Hindlimb muscle (tissue), 1 donor: ENCODE results near the gene AGPS. TPM values are rescaled to one million over a fixed set of nuclear protein-coding genes. Genes with fewer than 3 reads are reported as not detected.
"Not testable (repeated sequence)": the region's sequence is repeated elsewhere in the genome, so short reads cannot be mapped to it uniquely, and the experiment has no call there.

Experiments used
- DNase-seq: peaks from one replicate; pipeline ENCODE4 v3.0.0-alpha.2; 2013
- polyA plus RNA-seq: library from polyadenylated mRNA; unstranded; fragments of 120-200 nt; gene quantifications from one replicate; pipeline ENCODE4 v1.2.1, GENCODE V29; 2013; ENCODE audit not compliant: insufficient read length

The AGPS gene
- polyA plus RNA-seq, 1 donor, result 27.5 TPM

DNA sequence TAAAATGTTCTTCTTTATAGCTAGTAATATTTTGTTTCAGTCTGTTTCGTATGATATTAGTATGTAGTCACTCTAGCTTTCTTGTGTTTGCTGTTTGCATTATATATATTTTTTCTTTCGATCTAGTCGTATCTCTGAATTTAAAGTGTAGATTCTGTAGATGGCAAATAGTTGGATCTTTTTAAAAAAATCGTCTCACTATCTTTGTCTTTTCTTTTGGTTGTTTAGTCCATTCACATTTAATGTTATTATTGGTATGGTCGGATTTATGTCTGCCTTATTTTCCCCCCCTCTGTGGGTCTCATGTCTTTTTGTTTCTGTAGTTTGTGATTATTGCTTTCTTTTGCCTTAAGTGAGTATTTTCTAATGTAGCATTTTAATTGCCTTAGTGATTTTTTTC, 84.3 kb downstream of the AGPS start:
- no peak for DNase-seq

DNA sequence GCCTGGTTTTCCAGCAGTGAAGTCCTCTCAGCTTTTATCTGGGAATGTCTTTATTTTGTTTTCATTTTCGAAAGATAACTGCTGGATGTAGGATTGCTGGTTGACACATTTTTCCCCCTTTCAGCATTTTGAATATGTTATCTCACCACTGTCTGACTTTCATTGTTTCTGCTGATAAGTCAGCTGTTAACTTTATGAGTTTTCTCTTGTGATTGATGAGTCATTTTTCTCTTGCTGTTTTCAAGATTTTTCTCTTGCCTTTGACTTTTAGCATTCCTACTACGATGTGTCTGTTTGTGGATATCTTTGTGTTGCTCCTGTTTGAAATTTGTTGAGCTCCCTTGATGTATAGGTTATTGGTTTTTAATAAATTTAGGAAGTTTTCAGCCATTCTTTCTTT, 85.5 kb downstream of the AGPS start:
- DNase-seq, result no peak

DNA sequence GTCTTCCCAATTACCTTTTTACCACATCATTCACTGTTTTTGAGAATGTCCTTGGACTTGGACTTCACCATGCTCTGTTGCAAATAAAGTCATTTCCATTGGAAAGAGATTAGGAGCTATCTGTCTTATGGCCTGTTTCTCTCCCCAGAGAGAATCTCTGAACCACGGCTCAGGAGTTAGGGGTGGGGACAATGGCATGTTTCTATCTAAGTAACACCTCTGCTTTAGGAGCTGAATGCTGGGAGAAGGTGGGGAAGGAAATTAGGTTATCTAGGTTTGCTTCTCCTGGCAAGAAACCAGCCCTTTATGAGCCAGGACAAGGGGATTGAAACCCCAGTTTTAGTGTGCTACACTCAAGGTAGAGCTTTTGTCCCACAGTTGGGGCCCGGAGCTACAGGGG, 86.3 kb downstream of the AGPS start:
- DNase-seq, result no peak

DNA sequence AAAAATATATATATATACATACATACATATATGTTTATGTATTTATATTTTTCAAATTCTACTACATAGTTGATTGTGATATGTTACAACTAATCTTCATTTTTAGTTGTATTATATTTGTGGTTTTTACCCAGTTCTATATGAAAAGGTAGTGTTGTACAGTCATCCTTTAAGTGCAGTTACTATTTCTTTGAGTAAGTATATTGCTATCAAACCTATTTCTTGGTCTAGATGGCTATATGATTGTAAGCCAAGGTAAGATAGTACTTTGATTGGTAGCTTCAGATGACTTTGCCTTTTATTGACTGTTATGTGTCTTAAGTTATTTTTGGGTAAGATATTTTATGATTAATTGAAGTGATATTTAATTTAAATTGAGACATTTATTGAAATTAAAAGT, 89.6 kb downstream of the AGPS start:
- no peak for DNase-seq

DNA sequence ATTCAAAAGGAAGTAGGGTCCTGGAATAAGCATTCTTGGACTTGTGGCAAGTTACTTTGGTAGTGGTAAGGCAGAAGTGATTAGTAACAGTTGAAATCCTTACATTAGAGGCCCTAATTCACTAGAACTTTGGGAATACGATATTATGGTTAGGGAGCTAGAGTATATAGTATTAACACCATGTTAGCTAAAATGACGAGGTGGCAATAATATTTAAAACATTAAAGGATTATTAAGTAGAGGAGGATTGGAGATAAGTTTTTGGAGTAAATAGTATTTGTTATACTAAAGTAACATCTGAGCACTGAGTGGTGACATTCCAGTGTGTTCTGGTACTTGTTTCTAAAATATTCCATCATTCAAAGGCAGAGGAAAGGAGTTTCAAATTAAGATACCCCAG, 91.0 kb downstream of the AGPS start:
- DNase-seq, result no peak

DNA sequence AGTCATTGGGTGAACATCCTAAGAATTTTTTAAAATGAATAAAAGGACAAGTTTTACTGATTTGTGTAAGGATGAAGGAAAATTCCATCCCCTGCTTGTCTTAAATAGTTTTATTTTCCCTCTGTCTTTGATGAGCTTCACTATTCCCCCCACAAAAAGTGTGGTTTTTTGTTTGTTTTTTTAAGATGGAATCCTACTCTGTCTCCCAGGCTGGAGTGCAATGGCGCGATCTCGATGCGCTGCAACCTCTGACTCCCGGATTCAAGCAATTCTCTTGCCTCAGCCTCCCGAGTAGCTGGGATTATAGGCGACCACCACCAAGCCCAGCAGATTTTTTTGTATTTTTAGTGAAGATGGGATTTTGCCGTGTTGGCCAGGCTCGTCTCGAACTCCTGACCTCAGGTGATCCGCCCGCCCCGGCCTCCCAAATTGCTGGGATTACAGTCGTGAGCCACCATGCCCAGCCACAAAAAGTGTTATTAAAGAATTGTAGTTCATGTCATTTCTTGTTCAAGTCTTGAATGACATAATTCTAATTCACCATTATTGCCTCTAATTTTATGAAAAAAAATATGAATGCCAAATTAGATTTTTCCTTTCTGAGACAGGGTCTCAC, 91.7 kb downstream of the AGPS start:
- no peak for DNase-seq

DNA sequence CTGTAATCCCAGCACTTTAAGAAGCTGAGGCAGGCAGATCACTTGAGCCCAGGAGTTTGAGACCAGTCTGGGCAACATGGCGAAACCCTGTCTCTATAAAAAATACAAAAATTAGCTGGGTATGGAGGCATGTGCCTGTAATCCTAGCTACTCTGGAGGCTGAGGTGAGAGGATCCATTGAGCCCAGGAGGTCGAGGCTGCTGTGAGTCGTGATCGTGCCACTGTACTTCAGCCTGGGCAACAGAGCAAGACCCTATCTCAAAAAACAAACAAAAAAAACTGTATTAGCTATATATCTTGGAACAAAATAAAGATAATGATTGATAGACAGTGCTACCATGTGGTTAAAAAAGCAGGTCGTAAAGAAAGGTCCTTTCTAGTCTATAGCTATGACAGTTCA, 93.1 kb downstream of the AGPS start:
- DNase-seq, result not testable (repeated sequence)

DNA sequence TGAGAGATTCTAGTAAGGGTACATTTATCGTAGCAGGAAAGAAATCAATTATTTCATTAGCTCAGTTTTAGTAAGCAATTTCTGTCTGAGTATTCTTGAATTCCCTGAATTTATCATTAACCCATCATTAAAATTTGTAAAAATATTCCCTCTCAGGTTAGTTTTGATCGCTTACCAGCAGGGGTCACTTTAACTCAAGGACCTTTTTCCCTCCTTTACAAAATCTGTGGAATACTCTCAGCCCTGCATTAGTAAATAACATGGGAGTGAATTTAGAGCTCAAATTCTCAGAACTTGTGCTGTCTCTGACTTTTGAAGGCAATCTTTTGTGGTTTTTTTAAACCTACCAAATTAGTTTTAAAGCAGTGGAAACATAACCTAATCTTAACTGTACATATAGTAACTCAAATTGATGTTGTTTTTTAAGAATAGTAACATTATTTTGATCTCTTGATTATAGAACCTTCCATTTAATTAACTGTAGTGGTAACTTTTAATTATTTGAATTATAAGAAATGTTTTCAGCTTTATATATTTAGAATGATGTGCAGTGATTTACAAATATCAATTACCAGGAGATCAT, 97.2 kb downstream of the AGPS start:
- DNase-seq, result peak; percentile 56

DNA sequence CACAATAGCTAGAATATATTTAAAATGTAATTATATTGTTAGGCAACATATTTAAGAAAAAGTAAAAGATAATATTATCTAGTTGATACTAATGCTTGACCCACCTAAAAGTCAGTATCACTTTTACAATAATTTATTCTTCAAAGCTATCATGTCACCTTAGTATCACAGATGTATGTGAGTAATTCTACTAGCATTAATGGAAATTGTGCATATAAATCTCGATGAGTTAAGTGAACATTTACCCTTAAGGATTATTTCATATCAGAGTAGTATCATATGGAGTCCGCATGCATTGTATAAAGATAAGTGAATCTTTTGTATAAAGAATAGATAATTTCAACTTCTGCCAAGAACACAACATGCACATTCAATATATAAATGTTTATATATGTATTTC, 103.4 kb downstream of the AGPS start:
- no peak for DNase-seq

DNA sequence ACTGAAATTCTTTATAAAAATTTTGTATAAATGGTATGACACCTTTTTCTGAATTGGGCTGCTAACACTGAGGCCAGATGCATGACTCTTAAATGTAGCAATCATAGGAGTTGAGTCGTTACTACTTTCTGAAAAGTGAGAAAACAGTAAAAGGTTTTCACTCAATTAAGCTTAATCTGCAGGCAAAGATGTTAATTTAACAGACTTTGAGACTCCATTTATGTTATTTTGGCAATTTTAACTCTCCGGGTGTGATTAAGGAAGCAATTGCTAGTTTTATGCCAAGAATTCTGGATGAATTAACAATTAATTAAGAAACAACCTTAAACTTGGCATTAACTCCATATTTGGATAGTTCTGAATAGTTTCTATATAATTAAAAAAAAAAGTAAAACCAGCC, 104.3 kb downstream of the AGPS start:
- no peak for DNase-seq

DNA sequence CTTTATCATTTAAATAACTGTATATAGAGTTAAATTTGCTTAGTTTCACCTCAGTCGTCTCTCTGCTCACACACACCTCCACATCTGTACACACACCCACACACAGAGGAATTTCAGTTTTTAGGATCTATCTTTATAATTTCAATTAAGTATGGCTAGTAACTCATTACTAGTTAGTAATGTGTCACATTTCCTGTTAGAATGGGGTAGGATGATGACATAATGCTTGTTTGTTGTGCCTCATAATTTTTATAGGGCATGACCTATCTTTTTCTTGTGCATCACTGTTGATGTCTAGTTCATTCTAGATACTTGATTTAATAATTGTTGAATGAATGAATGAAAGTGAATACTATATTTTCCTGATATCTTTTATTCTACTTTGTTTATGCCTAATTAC, 108.6 kb downstream of the AGPS start:
- DNase-seq, result no peak

DNA sequence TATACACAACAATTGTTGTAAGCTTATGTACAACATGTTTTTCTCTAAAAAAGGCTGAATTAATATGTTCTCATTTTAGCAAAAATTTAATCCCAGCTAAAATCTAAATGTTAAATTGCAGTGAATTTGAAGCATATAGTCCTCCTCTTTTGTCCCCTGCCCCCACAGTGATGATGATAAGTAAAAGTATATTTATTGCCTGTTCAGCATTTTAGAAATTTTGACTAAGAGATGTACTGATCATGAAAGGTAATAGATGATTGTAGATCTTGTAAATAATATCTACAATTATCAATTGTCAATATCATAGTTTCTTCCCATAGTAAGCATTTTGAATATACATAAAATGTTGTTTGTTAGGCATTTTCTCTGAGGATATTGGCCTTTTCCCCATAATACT, 113.9 kb downstream of the AGPS start:
- no peak for DNase-seq

DNA sequence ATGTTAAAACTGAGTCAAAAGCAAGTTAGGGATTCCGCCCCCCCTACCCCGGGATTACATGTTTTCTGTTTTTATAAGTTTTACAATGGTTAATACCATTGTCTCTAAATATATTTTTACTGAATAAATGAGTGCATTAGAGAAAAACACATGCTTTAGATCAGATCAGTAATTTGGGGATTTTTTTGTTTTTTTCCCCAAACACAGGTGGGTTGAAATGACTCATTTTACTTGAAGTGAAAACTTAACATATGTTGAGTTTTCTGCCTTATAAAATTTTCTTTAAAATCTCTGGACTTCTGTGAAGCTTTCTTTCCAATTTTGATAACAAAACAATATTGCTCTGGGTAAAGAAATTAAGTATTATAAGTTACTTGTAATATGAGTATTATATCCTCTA, 114.4 kb downstream of the AGPS start:
- DNase-seq, result no peak

DNA sequence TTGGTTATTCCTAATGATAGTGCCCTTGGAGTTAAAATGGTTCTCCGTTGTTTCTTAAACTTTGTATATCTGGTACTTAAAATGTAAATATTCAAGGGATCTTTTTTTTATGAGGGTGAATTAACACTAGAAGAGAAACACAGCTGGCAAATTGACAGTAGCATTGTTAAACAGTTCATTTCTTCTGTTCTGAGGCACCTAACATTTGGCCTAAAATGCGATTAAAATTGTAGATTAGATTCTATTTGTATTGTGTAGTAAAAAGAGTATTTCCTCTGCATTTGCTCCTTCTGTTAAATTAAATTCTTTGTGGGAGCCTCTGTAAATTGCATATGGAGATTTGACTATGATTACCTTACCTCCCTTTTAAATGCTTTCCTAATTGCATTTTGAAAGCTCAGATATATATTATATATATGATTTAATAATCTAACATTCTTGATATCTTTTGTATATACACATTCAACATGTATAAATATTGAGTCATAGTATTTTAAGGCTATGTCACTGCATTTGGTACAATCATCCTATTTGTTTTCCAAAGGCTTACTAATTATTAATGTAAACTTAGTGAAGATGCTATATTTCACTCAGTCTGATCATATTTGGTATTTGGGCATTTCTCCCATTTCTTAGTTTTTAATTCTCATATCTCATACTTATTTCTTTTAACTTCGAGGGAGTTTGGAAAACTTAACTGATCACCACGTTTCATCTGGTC, 124.4 kb downstream of the AGPS start:
- no peak for DNase-seq

DNA sequence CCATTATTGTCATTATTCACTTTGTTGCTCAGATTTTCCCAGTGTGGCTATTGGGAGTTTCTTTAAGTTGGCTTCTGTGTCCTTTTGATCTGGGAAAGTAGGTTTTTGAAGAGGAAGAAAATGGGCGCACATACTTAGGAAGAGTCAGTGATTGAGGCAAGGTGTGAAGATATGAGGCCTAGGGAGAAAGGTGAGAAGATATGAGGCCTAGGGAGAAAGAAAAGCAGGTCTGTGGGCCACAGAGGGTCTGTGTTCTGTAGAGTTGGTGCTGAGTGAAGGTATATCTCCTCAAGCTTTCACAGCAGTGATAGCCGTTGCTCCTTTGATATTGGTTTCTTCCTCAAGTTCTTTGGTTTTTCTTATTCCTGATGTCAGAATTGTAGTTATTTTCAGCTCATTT, 126.2 kb downstream of the AGPS start:
- DNase-seq, result no peak

DNA sequence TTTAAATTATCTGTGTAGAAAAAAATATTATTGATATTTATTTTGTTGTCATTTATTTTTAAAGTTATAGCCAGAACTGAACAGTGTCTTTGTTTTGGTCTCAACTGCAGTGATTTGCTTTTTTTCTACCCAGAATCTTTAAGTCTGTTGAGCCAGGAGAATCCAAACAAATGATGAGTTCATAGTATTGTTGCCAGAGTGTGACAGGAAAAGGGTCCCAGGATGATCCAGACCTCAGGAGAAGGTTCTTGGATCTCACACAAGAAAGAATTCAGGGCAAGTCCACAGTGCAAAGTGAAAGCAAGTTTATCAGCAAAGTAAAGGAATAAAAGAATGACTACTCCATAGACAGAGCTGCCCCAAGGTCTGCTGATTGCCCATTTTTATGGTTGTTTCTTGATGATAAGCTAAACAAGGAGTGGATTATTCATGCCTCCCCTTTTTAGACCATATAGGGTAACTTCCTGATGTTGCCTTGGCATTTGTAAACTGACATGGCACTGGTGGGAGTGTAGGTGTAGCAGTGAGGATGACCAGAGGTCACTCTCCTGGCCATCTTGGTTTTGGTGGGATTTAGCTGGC, 127.1 kb downstream of the AGPS start:
- no peak for DNase-seq

DNA sequence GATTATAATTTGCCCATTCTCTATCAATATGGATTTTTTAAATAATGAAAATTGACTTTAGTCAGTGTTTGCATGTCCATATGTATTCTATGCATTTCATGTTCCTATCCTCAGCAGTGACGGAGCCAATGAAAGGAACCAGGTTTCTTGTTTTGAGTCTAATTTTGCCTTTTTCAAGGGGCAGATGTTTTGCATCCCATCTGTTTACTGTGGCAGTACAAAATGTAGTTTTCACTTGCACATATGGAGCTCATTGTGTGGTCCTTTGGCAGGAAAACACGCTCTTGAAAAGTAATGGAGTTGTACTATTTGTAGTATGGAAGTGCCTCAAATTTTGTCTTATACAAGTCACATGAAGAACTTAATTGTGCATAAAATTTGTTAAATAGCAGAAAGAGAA, 127.8 kb downstream of the AGPS start:
- DNase-seq, result peak; percentile 35

DNA sequence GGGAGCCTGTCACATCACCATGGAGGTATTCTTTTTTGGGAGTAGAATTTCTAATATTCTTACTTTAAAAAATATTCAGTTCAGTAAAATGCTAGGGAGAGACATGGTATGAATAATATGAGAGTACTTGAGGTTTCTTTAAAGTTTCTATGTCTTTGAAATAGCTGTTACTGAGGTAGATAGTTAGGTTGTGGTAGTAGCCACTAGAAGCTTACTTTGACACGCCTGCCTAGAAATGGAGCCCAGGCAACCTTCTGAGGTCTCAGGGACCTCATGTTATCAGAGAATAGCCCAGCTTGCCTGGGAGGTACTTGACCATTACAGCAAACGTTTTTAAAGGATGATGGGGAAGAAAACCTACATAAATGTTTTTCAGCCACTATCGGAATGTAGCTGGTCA, 131.2 kb downstream of the AGPS start:
- DNase-seq, result no peak

DNA sequence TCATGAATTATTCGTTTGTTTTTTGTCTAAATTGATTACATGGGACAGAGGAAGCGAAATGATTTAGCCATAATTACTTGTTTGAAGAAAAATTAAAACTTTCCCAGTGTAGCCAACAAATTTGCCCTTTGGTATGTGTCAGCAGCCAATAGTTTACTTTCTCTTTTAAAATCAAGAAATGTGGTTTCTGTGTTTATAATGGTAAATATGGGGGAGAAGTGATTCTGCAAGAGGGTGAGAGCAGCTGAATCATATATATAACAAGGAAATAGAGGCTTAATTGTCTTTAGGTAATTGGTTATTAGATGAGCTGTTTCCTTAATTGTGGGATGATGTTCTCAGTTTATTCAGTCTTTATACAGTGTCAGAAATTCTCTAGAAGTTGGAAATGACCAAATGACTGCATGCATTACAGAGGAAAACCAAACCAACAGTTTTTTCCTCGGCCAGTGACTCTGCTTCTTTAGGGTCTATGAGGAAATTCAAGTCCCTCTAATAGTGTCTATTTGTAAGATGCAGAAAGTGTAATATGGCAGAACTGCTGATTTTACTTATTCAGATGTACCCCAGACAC, 132.9 kb downstream of the AGPS start:
- no peak for DNase-seq

DNA sequence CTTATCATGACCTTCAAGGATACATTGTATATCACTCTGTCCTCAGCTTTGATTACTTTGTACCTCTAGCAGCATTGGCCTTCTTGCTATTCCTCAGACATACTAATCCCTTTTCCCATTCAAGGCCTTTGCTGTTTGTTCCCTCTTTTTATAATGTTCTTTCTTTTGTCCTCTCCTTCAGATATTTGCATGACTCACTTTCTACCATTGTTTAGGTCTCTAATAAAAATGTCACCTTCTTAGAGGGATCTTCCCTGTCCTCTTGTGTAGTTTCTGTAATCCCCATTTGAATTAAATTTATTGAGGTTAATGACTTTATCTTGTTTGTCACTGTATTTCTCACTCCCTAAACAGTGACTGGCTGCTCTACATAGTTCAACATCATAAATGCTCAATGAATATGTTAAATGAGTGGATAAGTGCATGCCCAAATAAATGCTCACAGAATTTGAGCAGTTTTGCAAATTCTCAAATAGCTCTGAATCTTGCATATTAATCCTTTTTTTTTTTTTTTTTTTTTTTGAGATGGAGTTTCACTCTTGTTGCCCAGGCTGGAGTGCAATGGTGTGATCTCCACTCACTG, 135.9 kb downstream of the AGPS start:
- no peak for DNase-seq

DNA sequence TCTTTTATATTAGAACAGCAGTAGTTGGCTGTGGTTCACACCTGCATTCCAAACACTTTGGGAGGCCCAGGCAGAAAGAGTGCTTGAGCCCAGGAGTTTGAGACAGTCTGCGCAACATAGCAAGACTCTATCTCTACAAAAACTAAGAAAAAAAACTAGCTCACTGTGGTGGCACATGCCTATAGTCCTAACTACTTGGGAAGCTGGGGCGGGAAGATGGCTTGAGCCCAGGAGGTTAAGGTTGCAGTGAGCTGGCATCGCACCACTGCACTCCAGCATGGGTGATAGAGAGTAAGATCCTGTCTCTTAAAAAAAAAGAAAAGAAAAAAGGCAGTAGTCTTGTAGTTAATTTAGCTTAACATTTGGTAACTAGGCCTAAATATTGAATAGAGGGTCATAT, 136.6 kb downstream of the AGPS start:
- DNase-seq, result no peak

DNA sequence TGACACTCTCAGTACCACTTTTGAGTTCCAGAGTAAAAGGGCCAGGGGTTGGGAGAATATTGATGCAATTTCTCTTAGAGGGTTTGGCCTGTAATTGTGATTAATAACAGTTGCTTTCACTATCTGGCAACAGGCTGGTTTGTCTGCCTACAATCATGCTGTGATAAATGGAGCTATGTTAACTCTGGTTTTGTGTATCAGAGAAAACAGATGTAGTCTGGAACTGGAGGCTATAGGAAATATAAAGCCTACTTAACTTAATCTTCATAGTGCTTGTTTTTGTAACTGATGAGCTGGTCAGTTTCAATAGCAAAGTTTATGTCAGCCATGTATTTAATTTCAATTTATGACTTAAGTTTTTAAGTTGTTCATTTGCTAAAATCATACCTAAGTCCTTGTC, 138.0 kb downstream of the AGPS start:
- no peak for DNase-seq

DNA sequence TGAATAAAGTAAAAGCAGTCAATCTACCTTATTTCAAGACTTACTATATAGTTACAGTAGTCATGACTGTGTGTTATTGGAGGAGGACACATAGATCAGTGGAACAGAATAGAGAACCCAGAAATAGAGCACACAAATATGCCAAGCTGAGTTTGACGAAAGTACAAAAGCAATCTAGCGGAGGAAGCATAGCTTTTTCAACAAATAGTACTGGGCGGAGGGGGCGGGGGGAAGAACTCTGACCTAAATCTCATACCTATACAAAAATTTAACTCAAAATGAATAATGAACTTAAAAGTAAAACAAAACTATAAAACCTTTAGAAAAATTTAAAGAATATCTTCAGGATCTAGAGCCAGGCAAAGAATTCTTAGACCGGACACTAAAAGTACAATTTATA, 139.1 kb downstream of the AGPS start:
- DNase-seq, result no peak
